Glomerular visceral epithelial cell (primary cell): ENCODE measurements around the gene NUP153.
A peak's percentile ranks its signal among the peaks of the same experiment; 100 is the strongest.
"Not testable (repeated sequence)": the region's sequence is repeated elsewhere in the genome, so short reads cannot be mapped to it uniquely, and the experiment has no call there.

Experiments used
- DNase-seq: peaks from one replicate; pipeline ENCODE4 v3.0.0-alpha.2; 2016; ENCODE audit errors: extremely low spot score

The NUP153 gene

GRCh38 chr6:17602888-17603287, 103.8 kb downstream of the NUP153 start:
- DNase-seq, result peak; percentile 26

GRCh38 chr6:17601386-17601703, 105.4 kb downstream of the NUP153 start:
- DNase-seq, result no peak

- DNase-seq, result peak; percentile 48
Measured at GRCh38 chr6:17600527-17601385, 106.0 kb downstream of the NUP153 start.

GRCh38 chr6:17599877-17600526, 106.7 kb downstream of the NUP153 start, which contains the start of gene FAM8A1:
TSS of gene FAM8A1 (plus strand) at chr6:17600302. CDS start at chr6:17600410, 108 bp downstream.
- peak; percentile 90 for DNase-seq

- DNase-seq, result no peak
Measured at GRCh38 chr6:17596085-17596484, 110.6 kb downstream of the NUP153 start.

- no peak for DNase-seq
Measured at GRCh38 chr6:17593246-17593645, 113.5 kb downstream of the NUP153 start.

GRCh38 chr6:17591287-17591686, 115.4 kb downstream of the NUP153 start:
- DNase-seq, result no peak

GRCh38 chr6:17589406-17590096, 117.2 kb downstream of the NUP153 start:
- DNase-seq, result peak; percentile 87

- DNase-seq, result no peak
Measured at GRCh38 chr6:17588011-17588410, 118.7 kb downstream of the NUP153 start.

- DNase-seq, result not testable (repeated sequence)
Measured at GRCh38 chr6:17586623-17587022, 120.1 kb downstream of the NUP153 start.

GRCh38 chr6:17585766-17586490, 120.8 kb downstream of the NUP153 start:
- DNase-seq, result peak; percentile 30

- DNase-seq, result peak; percentile 68
Measured at GRCh38 chr6:17584241-17584803, 122.4 kb downstream of the NUP153 start.

GRCh38 chr6:17583811-17584210, 122.9 kb downstream of the NUP153 start:
- peak; percentile 27 for DNase-seq

- not testable (repeated sequence) for DNase-seq
Measured at GRCh38 chr6:17581282-17581681, 125.4 kb downstream of the NUP153 start.

- DNase-seq, result no peak
Measured at GRCh38 chr6:17580518-17581048, 126.1 kb downstream of the NUP153 start.

GRCh38 chr6:17577059-17577458, 129.7 kb downstream of the NUP153 start:
- DNase-seq, result no peak

GRCh38 chr6:17574866-17575560, 131.7 kb downstream of the NUP153 start:
- DNase-seq, result peak; percentile 12

GRCh38 chr6:17565399-17565798, 141.3 kb downstream of the NUP153 start:
- no peak for DNase-seq
